Epithelial cell of prostate (primary cell): Measurements from ENCODE around the gene RNF224.

Experiments
- DNase-seq: peaks from one replicate; pipeline ENCODE4 v3.0.0-alpha.2; 2011; ENCODE audit warnings: low read depth, low spot score
- H3K27ac ChIP-seq: fragments of 450-650 bp; 2 replicates; pipeline ENCODE4 v1.5.1; 2017; ENCODE audit warnings: mild to moderate bottlenecking

The RNF224 gene

DNA sequence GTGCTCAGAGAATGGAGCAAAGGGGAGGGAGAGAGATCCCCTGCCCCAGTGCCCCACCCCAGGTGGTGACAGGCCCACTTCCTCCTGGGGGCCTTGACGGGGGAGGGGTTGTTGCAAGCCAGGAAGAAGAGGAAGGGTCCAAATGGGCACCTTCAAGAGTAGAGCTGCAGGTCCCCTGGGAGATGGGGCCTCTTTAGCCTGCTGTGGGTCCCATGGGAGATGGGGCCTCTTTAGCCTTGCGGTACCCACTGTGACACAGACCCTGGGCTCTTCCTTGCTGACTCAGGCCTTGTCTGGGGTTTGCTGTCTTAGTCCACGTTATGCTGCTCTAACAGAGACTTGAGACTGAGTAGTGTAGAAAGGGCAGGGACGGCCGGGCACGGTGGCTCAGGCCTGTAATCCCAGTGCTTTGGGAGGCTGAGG, 40.6 kb downstream of the RNF224 start:
- no peak overlapping the region for H3K27ac ChIP-seq
- DNase-seq, result no peak

GRCh38 chr9:137268538-137269201, 41.4 kb downstream of the RNF224 start:
- H3K27ac ChIP-seq, result no peak overlapping the region
- no peak for DNase-seq

- no peak overlapping the region for H3K27ac ChIP-seq
Measured at GRCh38 chr9:137269231-137269772, 42.0 kb downstream of the RNF224 start.

DNA sequence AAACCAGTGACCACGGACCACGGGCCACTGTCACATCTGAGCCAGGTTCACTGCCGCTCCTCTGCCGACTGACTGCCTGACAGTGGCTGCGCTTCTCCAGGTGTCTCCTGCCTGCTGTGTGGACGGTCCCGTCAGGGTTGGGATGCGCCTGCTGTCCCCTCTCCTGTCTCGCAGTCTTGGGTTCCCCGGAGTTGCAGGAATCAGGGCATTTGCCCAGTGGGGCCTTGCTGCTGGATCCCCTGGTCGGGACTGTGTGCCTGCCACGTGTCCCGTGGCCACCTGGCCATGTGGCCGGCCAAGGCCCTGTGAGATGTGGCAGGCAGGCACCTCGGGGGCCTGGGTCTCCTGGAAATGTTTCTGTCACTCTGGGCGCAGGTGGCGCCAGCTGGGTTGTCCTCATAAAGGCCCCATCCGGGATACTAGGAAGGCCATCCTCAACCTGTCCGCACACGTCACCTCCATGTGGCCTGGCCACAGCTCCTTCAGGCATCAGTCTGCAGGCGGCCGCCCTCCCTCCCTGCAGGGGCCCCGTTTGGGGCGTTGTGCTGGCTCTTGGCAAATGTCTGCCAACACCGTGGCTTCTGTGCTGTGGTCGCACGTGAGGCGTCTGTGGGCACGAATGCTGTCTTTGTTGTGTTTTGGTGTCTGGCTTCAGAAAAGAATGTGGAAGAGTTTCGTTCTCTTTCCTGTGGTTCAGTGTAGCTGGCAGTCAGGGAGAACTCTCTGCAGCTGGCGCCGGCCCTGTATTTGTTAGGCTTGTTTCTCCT, 43.8 kb downstream of the RNF224 start:
- DNase-seq, result no peak

More at GRCh38 chr9:137269231-137269772, 42.0 kb downstream of the RNF224 start:
- DNase-seq, result no peak

GRCh38 chr9:137271696-137272076, 44.4 kb downstream of the RNF224 start:
- DNase-seq, result no peak

More for the DNA sequence above, 43.8 kb downstream of the RNF224 start:
- no peak overlapping the region for H3K27ac ChIP-seq

GRCh38 chr9:137272241-137273094, 45.2 kb downstream of the RNF224 start:
- no peak overlapping the region for H3K27ac ChIP-seq
- no peak for DNase-seq

More at GRCh38 chr9:137271696-137272076, 44.4 kb downstream of the RNF224 start:
- H3K27ac ChIP-seq, result no peak overlapping the region

DNA sequence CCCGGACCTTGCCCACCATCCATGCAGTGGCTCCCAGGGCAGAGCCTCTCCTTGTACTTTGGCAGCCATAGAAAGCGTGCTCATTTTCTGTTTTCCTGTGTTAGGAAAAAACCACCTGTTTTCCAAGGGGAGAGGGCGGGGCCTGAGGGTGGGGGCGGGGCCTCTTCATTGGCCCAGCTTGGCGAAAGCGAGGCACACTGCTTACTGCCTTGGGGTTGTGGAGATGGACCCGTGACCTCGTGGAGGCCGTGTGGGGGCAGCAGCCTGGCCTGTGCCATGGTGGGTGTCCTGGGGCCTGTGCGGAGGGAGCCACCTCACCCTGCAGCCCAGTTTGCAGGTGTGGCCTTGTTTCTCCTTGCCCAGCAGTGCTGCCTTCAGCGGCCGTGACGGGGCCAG, 45.8 kb downstream of the RNF224 start:
- no peak for DNase-seq
- no peak overlapping the region for H3K27ac ChIP-seq

DNA sequence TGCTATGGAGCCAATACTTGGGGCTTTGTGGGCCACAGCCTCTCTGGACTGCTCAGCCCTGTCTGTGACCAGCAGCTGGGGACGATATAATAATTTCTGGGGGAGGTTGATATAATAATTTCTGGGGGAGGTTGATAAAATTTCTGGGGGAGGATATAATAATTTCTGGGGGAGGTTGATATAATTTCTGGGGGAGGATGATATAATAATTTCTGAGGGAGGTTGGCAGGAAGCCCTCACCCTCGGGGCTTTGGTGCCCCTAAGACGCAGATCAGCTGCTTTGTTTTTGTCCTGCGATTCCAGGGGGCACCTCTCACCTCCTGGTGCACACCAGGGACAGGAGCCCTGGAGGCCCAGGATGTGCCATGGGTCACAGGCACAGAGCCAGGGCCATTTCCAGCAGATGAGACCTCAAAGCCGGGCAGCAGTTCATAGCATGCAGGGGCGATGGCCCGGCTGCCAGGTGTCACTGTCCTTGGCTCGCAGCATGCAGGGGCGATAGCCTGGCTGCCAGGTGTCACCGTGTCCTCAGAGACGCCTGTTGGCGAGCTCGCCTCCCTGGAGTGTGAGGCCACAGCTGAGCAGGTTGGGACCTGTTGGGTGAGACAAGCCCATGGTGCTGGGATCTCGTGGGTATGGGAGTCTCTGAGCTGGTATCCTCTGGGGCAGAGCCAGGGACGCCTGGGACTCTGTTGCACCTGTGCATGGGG, 46.5 kb downstream of the RNF224 start:
- no peak for DNase-seq
- peak overlapping the region; percentile 59 for H3K27ac ChIP-seq

DNA sequence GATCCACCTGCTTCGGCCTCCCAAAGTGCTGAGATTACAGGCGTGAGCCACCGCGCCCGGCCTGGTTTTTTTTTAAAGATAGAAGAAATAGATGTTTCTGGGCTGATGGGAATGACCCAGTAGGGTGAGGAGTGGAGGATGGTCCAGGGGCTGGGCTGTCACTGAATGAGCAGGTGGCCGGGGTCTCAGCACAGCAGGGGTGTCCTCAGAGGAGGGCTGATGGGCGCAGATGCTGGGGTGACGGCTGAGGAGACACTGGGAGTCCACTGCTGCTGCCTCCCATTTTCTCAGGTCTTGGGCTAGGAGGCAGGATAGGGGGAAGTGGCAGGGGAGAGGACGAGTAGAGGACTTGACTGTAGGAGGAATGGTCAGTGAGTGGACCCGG, 47.9 kb downstream of the RNF224 start:
- H3K27ac ChIP-seq, result no peak overlapping the region
- no peak for DNase-seq

GRCh38 chr9:137275588-137276472, 48.5 kb downstream of the RNF224 start:
- DNase-seq, result no peak
- H3K27ac ChIP-seq, result no peak overlapping the region

DNA sequence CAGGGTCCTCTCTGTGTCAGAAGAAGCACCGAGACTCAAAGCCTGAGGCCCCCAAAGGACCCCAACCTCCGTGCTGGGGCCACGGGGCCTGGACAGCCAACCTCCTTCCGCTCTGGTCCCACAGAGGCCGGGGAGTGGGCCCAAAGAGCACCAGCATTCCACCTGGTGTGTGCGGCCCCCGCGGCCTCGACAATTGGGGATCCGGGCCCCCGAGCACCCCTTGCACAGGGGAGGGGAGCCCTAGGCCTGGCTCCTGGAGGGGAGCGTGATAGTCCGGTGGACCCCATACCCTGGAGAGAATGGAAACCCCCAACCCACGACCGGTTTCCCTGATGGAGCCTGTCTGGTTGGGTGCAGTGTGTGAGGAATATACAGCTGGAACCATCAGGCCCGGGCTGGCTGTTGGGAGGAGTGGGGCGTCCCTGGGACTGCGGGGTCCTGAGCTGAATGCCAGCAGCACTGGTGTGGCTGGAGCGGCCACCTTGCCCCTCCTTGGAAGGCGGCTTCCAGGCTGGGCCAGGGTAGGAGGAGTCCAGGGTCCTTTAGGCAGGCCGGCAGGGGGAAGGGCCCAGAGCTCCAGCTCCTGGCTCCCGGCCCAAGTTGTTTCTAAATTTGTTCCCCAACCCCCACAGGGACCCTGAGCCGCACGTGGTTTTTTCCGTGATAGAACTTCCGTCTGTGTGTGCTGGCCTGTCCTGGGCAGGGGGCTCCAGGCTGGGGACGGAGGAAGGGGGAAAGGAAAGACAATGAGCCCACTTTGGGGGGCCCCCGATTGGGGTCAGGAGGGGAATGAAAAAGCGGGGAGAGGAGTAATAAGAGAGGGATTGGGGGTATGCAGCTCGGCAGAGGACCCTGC, 49.4 kb downstream of the RNF224 start:
- no peak for DNase-seq
- peak overlapping the region; percentile 67 for H3K27ac ChIP-seq

- H3K27ac ChIP-seq, result peak within 1 kb of the TSS; percentile 67
- DNase-seq, result no peak
Measured at GRCh38 chr9:137277329-137278041, 50.2 kb downstream of the RNF224 start, which contains the start of gene TOR4A. TSS of gene TOR4A (plus strand) at chr9:137277726. CDS start at chr9:137278690, 964 bp downstream.

- DNase-seq, result no peak
- peak overlapping the region; percentile 67 for H3K27ac ChIP-seq
Measured at GRCh38 chr9:137278061-137278701, 50.9 kb downstream of the RNF224 start.
